Hepatocyte (in vitro differentiated cells): Measurements from ENCODE around the gene SPON1.

ENCODE experiments used
- EZH2 ChIP-seq: fragments of 200-600 bp; sonication (generic); IDR thresholded peaks from 2 replicates; pipeline ENCODE4 v1.6.1; 2016; ENCODE audit warnings: antibody characterized with exemption, mild to moderate bottlenecking, borderline replicate concordance
- EZH2phosphoT487 ChIP-seq: fragments of 200-600 bp; sonication (generic); IDR thresholded peaks from one replicate; pipeline ENCODE4 v1.6.1; 2018; ENCODE audit warnings: antibody characterized with exemption, mild to moderate bottlenecking, low read depth, moderate library complexity; ENCODE audit not compliant: unreplicated experiment, severe bottlenecking
- TF ChIP-seq, protein P1 (sequence below): fragments of 200-600 bp; sonication (generic); IDR thresholded peaks from 2 replicates; pipeline ENCODE4 v1.5.1; 2016; ENCODE audit warnings: antibody characterized with exemption, mild to moderate bottlenecking; ENCODE audit not compliant: poor library complexity

DNA sequence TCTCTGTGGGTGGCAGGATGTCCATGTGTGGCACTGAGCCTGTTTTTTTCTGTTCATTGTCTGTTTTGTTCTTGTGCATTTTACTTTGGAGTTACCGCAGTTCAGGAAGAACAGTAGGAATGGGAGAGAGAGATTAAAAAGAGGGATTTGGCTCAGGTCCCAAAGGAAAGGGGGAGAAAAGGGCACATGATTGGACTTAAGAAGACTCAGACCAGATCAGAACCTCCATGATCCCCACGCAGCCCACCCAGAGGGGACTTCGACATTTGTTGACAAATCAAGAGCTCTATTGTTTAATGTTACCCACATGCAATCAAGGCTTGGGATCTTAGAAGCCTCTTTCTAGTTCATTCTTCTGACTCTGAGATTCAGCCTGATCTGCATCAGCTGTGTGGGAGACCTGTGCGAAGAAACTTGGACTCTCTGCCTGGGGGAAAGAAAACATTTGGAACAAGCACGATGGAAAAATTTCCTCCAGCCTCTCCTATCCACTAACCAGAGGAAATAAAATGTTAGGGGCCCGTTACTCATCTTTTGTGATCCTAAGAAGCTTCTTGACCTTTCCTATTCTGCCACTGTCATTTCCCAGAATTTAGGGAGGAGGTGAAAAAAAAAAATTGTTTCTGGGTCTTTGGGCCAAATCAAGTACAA lies 119.2 kb downstream of the SPON1 start:
- no peak for TF ChIP-seq EZH2
- TF ChIP-seq, protein P1, sequence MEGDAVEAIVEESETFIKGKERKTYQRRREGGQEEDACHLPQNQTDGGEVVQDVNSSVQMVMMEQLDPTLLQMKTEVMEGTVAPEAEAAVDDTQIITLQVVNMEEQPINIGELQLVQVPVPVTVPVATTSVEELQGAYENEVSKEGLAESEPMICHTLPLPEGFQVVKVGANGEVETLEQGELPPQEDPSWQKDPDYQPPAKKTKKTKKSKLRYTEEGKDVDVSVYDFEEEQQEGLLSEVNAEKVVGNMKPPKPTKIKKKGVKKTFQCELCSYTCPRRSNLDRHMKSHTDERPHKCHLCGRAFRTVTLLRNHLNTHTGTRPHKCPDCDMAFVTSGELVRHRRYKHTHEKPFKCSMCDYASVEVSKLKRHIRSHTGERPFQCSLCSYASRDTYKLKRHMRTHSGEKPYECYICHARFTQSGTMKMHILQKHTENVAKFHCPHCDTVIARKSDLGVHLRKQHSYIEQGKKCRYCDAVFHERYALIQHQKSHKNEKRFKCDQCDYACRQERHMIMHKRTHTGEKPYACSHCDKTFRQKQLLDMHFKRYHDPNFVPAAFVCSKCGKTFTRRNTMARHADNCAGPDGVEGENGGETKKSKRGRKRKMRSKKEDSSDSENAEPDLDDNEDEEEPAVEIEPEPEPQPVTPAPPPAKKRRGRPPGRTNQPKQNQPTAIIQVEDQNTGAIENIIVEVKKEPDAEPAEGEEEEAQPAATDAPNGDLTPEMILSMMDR, result no peak
- no peak for TF ChIP-seq EZH2phosphoT487
